ENCODE results near the gene PATZ1. TPM values are rescaled to one million over a fixed set of nuclear protein-coding genes. Genes with fewer than 3 reads are reported as not detected.
"Not testable (repeated sequence)": the region's sequence is repeated elsewhere in the genome, so short reads cannot be mapped to it uniquely, and the experiment has no call there.

The PATZ1 gene
- total and polyA plus RNA-seq, 2 experiments from 2014 or later, result 23.2 to 56.8 TPM

- DNase-seq (ENCODE audit: low spot score) (no peak), ATAC-seq (no peak)
- Mint-ChIP-seq H3K4me3 (no peak overlapping the region), H3K27me3 (ENCODE audit: insufficient read depth, low read depth, poor library complexity) (peaks cover 4% of the 10 kb centered on the region), H3K4me1 (no peaks in the 10 kb centered on the region), H3K9me3 (no peaks in the 10 kb centered on the region), H3K27ac (no peak overlapping the region), H3K36me3 (ENCODE audit: low read depth) (peaks cover 19% of the 10 kb centered on the region)
- H3K4me2 ChIP-seq, result no peak overlapping the region
- no peaks in the 10 kb centered on the region for H3K4me1 ChIP-seq (ENCODE audit: insufficient read depth)
- TF ChIP-seq ZNF462 (CRISPR knock-in tag; IDR thresholded peaks at IDR 0.05), result no peak
- TF ChIP-seq CREB1 (CRISPR knock-in tag; IDR thresholded peaks at IDR 0.05; ENCODE audit: low read depth), result no peak
- H3F3A ChIP-seq (replicated peaks; ENCODE audit: low read depth), result no peaks in the 10 kb centered on the region
- peaks cover 6% of the 10 kb centered on the region; the same call in 1 of the 2 replicates for H4K20me1 ChIP-seq (replicated peaks; ENCODE audit: insufficient read depth)
- no peaks in the 10 kb centered on the region for H3K9me2 ChIP-seq (ENCODE audit: insufficient read depth)
- H2AFZ ChIP-seq, result no peak overlapping the region
- no peak overlapping the region for H3K4me3 ChIP-seq
- H3K27me3 ChIP-seq (ENCODE audit: insufficient read depth), result no peaks in the 10 kb centered on the region
- H3K79me2 ChIP-seq (replicated peaks; ENCODE audit: insufficient read depth), result no peaks in the 10 kb centered on the region
- no peak overlapping the region for H3K27ac ChIP-seq (ENCODE audit: low read depth)
- H3K36me3 ChIP-seq (ENCODE audit: insufficient read depth), result peaks cover 11% of the 10 kb centered on the region
Observed at GRCh38 chr22:31321421-31321820, 24.7 kb downstream of the PATZ1 start.

- not testable (repeated sequence) for H3K9me2 ChIP-seq (ENCODE audit: insufficient read depth); H3K36me3 Mint-ChIP-seq (ENCODE audit: low read depth); H3K27ac Mint-ChIP-seq; H3K4me3 Mint-ChIP-seq; DNase-seq (ENCODE audit: low spot score); H3K4me1 Mint-ChIP-seq; H3K4me2 ChIP-seq; H3F3A ChIP-seq (replicated peaks; ENCODE audit: low read depth); H3K4me3 ChIP-seq; H2AFZ ChIP-seq; H3K4me1 ChIP-seq (ENCODE audit: insufficient read depth); H3K27me3 Mint-ChIP-seq (ENCODE audit: insufficient read depth, low read depth, poor library complexity); ATAC-seq; H3K27me3 ChIP-seq (ENCODE audit: insufficient read depth); H3K27ac ChIP-seq (ENCODE audit: low read depth); H3K79me2 ChIP-seq (replicated peaks; ENCODE audit: insufficient read depth); H3K36me3 ChIP-seq (ENCODE audit: insufficient read depth); H4K20me1 ChIP-seq (replicated peaks; ENCODE audit: insufficient read depth)
- peaks cover 17% of the 10 kb centered on the region for H3K9me3 Mint-ChIP-seq
Observed at GRCh38 chr22:31314220-31314619, 31.9 kb downstream of the PATZ1 start.

All from GM23338 (cell line).